HFFc6 (cell line): ENCODE data around the gene CHRNA3. TPM values are rescaled to one million over a fixed set of nuclear protein-coding genes. Genes with fewer than 3 reads are reported as not detected.
"Not testable (repeated sequence)": the region's sequence is repeated elsewhere in the genome, so short reads cannot be mapped to it uniquely, and the experiment has no call there.

Experiments used
- DNase-seq: peaks from one replicate; pipeline ENCODE4 v3.0.0-alpha.2; 2018
- H3K27ac Mint-ChIP-seq: 2 replicates; pipeline ENCODE4 v1.8.0; 2020; ENCODE audit warnings: mild to moderate bottlenecking, mixed read lengths
- H3K27me3 Mint-ChIP-seq: 2 replicates; pipeline ENCODE4 v1.8.0; 2021; ENCODE audit warnings: mild to moderate bottlenecking, moderate library complexity, mixed read lengths; ENCODE audit not compliant: insufficient read depth
- H3K36me3 Mint-ChIP-seq: 2 replicates; pipeline ENCODE4 v1.8.0; 2021; ENCODE audit warnings: low read depth, mixed read lengths
- H3K4me1 Mint-ChIP-seq: 2 replicates; pipeline ENCODE4 v1.8.0; 2020; ENCODE audit warnings: low read depth, mixed read lengths
- H3K4me3 Mint-ChIP-seq: 2 replicates; pipeline ENCODE4 v1.8.0; 2020; ENCODE audit warnings: mild to moderate bottlenecking, moderate library complexity, mixed read lengths
- H3K9me3 Mint-ChIP-seq: 2 replicates; pipeline ENCODE4 v1.8.0; 2020; ENCODE audit warnings: mild to moderate bottlenecking, mixed read lengths
- total RNA-seq, 6 experiments: library from RNA; stranded (reverse); fragmentation: NEBNext Ultra II Directional; extraction: Animal tissue kit (Norgen Biotek cat#: 25700); gene quantifications; 2 replicates in 1 of 6; 3 replicates in 5 of 6; pipeline ENCODE4 v1.2.3, GENCODE V29; 2021
- TF ChIP-seq, protein P1 (sequence below): fragments of 200-600 bp; sonication (generic); IDR thresholded peaks from 2 replicates; pipeline ENCODE4 v1.5.0; 2021; ENCODE audit warnings: antibody characterized with exemption, mild to moderate bottlenecking

CHRNA3 gene
- total RNA-seq, 6 experiments from 2014 or later, result not detected

DNA sequence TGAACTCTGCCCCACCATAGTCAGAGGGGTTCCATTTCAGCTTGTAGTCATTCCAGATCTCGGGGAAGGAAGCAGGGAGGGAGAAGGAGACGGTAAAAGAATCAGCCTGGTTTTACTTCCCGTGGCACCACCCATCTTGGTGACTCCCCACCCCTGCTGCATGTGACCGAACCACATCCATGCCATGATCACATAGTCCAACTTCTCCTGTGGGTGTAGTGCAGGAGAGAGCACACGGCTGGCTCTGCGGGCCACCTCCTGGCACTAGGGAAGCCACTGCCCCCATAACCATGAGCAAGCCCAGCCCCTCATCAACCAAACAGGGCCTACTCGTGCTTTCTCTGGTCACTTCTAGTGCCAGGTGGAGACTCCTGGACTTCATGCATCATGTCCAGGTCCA, 3.7 kb downstream of the CHRNA3 start:
- no peaks in the 10 kb centered on the region for H3K36me3 Mint-ChIP-seq
- TF ChIP-seq, protein P1, sequence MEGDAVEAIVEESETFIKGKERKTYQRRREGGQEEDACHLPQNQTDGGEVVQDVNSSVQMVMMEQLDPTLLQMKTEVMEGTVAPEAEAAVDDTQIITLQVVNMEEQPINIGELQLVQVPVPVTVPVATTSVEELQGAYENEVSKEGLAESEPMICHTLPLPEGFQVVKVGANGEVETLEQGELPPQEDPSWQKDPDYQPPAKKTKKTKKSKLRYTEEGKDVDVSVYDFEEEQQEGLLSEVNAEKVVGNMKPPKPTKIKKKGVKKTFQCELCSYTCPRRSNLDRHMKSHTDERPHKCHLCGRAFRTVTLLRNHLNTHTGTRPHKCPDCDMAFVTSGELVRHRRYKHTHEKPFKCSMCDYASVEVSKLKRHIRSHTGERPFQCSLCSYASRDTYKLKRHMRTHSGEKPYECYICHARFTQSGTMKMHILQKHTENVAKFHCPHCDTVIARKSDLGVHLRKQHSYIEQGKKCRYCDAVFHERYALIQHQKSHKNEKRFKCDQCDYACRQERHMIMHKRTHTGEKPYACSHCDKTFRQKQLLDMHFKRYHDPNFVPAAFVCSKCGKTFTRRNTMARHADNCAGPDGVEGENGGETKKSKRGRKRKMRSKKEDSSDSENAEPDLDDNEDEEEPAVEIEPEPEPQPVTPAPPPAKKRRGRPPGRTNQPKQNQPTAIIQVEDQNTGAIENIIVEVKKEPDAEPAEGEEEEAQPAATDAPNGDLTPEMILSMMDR, result no peak
- peaks cover 32% of the 10 kb centered on the region for H3K27me3 Mint-ChIP-seq
- no peak overlapping the region for H3K4me3 Mint-ChIP-seq
- DNase-seq, result no peak
- no peaks in the 10 kb centered on the region for H3K9me3 Mint-ChIP-seq
- peaks cover 8% of the 10 kb centered on the region for H3K4me1 Mint-ChIP-seq
- no peak overlapping the region for H3K27ac Mint-ChIP-seq

DNA sequence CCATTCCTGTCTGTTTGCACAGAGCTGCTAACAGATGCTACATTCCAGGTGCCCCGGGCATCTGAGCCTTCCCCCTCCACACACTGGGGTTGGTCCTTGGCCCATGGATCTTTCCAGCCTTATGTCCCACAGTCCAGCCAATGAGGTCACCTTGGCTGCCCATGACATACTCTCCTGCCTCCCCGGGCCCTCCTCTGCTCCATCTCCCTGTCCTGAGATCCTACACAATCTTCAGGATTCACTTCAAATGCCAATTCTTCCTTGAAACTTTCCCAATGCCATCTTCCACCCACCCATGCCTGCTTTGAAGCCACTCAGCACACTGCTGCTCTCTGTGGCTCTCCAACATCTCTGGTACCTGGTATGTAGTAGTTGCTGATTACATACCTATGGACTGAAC, 4.3 kb downstream of the CHRNA3 start:
- DNase-seq, result no peak
- TF ChIP-seq, protein P1, result no peak
- H3K9me3 Mint-ChIP-seq, result no peaks in the 10 kb centered on the region
- no peaks in the 10 kb centered on the region for H3K36me3 Mint-ChIP-seq
- H3K4me1 Mint-ChIP-seq, result peaks cover 8% of the 10 kb centered on the region
- no peak overlapping the region for H3K4me3 Mint-ChIP-seq
- no peak overlapping the region for H3K27ac Mint-ChIP-seq
- peaks cover 26% of the 10 kb centered on the region for H3K27me3 Mint-ChIP-seq

DNA sequence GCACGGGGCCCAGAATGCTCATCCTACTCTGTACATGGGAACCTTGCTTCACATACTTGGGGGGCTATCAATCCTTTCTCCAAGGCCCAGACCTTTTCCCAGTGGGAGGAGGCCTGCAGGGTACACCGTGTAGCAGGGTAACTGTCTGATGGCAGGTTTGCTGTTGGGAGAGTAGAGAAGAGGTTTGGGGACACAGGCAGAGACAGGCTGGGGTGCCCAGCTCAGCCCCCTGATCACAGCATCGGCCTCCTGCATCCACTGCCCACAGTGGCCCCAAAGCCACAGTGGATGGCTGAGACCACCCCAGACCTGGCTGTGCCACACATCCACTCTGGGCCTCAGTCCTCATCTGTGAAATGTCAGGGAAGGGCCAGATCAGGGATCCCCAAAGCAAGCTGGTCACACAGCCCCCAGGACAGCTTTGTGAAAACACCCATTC, 5.6 kb downstream of the CHRNA3 start:
- no peak overlapping the region for H3K4me3 Mint-ChIP-seq
- TF ChIP-seq, protein P1, result no peak
- peaks cover 22% of the 10 kb centered on the region for H3K27me3 Mint-ChIP-seq

DNA sequence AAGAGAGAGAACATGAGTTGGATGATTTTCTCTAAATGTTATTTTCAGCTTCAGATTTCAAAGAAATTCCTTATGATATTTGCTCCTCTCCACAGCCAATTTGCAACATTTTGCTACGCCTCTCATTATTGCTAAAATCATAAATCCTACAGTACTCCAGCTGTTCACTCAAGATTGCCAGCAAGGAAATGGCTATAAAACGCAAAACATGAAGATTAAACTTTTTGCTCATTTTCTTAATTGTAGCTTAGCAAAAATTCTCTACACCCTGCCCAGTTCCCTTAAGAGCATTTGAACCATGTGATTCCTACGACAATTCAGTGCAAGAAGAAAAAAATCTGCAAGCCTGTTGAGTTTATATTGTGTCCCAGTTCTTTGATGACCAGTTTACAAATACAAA, 6.8 kb downstream of the CHRNA3 start:
- Mint-ChIP-seq H3K9me3 (no peaks in the 10 kb centered on the region), H3K27ac (no peak overlapping the region), H3K4me1 (peaks cover 8% of the 10 kb centered on the region), H3K4me3 (no peak overlapping the region), H3K36me3 (no peaks in the 10 kb centered on the region), H3K27me3 (peaks cover 12% of the 10 kb centered on the region)
- TF ChIP-seq, protein P1, result no peak
- DNase-seq, result no peak

More for the DNA sequence above, 5.6 kb downstream of the CHRNA3 start:
- Mint-ChIP-seq H3K36me3 (no peaks in the 10 kb centered on the region), H3K27ac (no peak overlapping the region), H3K4me1 (peaks cover 8% of the 10 kb centered on the region), H3K9me3 (no peaks in the 10 kb centered on the region)
- DNase-seq, result no peak

DNA sequence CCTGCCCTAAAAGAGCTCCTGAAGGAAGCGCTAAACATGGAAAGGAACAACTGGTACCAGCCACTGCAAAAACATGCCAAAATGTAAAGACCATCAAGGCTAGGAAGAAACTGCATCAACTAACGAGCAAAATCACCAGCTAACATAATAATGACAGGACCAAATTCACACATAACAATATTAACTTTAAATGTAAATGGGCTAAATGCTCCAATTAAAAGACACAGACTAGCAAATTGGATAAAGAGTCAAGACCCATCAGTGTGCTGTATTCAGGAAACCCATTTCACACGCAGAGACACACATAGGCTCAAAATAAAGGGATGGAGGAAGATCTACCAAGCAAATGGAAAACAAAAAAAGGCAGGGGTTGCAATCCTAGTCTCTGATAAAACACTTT, 11.2 kb downstream of the CHRNA3 start:
- not testable (repeated sequence) for H3K4me1 Mint-ChIP-seq, H3K9me3 Mint-ChIP-seq, H3K36me3 Mint-ChIP-seq, DNase-seq, H3K4me3 Mint-ChIP-seq, H3K27ac Mint-ChIP-seq
- H3K27me3 Mint-ChIP-seq, result peaks cover 18% of the 10 kb centered on the region

DNA sequence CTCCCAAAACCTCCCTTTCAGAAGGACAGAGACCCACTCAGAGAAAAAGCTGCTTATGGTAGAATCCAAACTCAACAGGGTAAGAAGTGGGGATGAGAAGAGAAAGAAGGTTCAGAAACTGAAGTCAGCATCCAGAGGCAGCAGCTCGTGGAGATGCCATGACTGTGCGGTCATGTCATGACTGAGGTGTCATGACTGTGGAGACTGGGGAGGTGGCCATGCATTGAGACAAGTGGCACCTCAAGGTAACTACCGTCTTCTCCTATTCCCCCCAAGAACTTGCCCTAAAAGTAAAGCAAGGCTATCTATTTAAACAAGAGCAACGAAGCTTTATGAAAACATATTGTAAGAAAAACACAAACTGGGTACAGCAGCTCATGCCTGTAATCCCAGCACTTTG, 15.1 kb downstream of the CHRNA3 start:
- Mint-ChIP-seq H3K9me3 (no peaks in the 10 kb centered on the region; the same call in 1 of the 2 replicates), H3K27ac (no peak overlapping the region), H3K4me1 (no peaks in the 10 kb centered on the region), H3K36me3 (no peaks in the 10 kb centered on the region), H3K4me3 (no peak overlapping the region), H3K27me3 (peaks cover 27% of the 10 kb centered on the region)
- TF ChIP-seq, protein P1, result no peak
- DNase-seq, result no peak
